Mammary epithelial cell (primary cell): Measurements from ENCODE around the gene ILKAP.
A peak's percentile ranks its signal among the peaks of the same experiment; 100 is the strongest.

ENCODE experiments used
- EZH2 ChIP-seq: IDR thresholded peaks from 2 replicates; pipeline ENCODE4 v1.6.1; 2012; ENCODE audit warnings: low read length, inconsistent platforms, borderline replicate concordance
- TF ChIP-seq, protein P1 (sequence below), 2 donors: IDR thresholded peaks in 1 of 2; conservative IDR thresholded peaks in 1 of 2; 2 replicates each; pipeline ENCODE4 v1.5.1; 2011 to 2012; ENCODE audit warnings: inconsistent platforms in 2 of 2, low read length in 2 of 2, mild to moderate bottlenecking in 2 of 2, control low read depth in 1 of 2, low read depth in 1 of 2; ENCODE audit not compliant: insufficient read depth in 1 of 2; ENCODE audit errors: extremely low read depth in 1 of 2

- TF ChIP-seq, protein P1, sequence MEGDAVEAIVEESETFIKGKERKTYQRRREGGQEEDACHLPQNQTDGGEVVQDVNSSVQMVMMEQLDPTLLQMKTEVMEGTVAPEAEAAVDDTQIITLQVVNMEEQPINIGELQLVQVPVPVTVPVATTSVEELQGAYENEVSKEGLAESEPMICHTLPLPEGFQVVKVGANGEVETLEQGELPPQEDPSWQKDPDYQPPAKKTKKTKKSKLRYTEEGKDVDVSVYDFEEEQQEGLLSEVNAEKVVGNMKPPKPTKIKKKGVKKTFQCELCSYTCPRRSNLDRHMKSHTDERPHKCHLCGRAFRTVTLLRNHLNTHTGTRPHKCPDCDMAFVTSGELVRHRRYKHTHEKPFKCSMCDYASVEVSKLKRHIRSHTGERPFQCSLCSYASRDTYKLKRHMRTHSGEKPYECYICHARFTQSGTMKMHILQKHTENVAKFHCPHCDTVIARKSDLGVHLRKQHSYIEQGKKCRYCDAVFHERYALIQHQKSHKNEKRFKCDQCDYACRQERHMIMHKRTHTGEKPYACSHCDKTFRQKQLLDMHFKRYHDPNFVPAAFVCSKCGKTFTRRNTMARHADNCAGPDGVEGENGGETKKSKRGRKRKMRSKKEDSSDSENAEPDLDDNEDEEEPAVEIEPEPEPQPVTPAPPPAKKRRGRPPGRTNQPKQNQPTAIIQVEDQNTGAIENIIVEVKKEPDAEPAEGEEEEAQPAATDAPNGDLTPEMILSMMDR (conservative IDR thresholded peaks at IDR 0.05 in 1 of 2, IDR thresholded peaks at IDR 0.05 in 1 of 2; ENCODE audit: extremely low read depth in 1 of 2, insufficient read depth in 1 of 2, low read depth in 1 of 2, low read length in 2 of 2): peak in 1 of 2 donors; percentile 17
- TF ChIP-seq EZH2: no peak
Observed at GRCh38 chr2:238152771-238153688, 50.5 kb downstream of the ILKAP start.
